ENCODE data around the gene CLSTN1. TPM values are rescaled to one million over a fixed set of nuclear protein-coding genes. Genes with fewer than 3 reads are reported as not detected.

Gene CLSTN1
- total and polyA plus RNA-seq, 2 of the 13 experiments (the other 11 are each of a cell fraction or from before 2014, with no cell fraction given): 19.7 to 29.8 TPM

DNA sequence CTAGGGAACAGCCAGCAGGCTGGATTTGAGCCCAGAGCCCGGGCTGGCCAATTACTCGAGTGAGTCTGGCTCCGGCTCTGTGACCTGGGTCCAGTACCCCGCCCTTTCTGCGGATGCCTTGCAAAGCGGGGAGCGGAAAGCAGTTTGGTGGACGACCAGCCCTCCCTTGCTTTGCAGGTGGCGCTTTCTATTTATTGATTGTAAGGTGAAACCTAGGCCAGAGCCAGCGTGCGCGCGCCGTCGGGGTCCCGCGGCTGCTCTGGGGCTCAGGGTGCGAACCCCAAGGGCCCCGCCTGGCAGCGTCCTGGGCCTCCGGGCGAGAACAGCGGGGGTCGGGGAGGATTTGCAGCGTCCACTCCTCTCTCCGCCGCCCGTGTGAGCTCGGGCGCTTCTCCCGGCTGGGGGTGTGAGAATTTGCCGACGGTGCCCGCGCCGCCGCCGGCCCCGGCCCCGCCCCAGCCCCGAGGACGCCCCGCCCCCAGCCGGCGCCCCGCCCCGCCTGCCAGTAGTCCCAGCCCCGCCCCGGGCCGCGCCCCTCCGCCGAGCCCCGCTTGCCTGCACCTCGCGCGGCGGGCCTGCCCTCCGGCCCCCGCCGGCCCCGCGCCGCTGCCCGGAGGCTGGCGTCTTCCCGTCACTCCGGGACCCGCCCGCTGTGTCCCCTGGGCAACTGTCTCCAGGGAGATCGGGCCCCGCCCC lies 134.6 kb downstream of the CLSTN1 start (continued):
- TF ChIP-seq ZNF329 (CRISPR knock-in tag; IDR thresholded peaks at IDR 0.05; ENCODE audit: low read depth) (no peak), SAP130 (CRISPR knock-in tag; IDR thresholded peaks at IDR 0.05; ENCODE audit: low read depth) (peak; percentile 20; the same call in 1 of the 2 replicates), ZSCAN22 (CRISPR knock-in tag; IDR thresholded peaks at IDR 0.05) (no peak), JARID2 (CRISPR knock-in tag; IDR thresholded peaks at IDR 0.05; ENCODE audit: insufficient replicate concordance) (no peak), ZNF703 (CRISPR knock-in tag; IDR thresholded peaks at IDR 0.05; ENCODE audit: borderline replicate concordance) (no peak), MAZ (IDR thresholded peaks at IDR 0.05; ENCODE audit: borderline replicate concordance, low read depth, low read length) (no peak), MAZ (CRISPR knock-in tag; IDR thresholded peaks at IDR 0.05; ENCODE audit: low read depth) (0 out of 2 replicates have a peak, but pooled peaks have one; percentile 35), CENPX (CRISPR knock-in tag; IDR thresholded peaks at IDR 0.05) (no peak), EED (CRISPR knock-in tag; IDR thresholded peaks at IDR 0.05) (no peak), ZBTB8A (CRISPR knock-in tag; IDR thresholded peaks at IDR 0.05; ENCODE audit: borderline replicate concordance, low read depth) (no peak), ZNF776 (CRISPR knock-in tag; IDR thresholded peaks at IDR 0.05) (no peak; the same call in 1 of the 2 replicates), FOXJ3 (CRISPR knock-in tag; IDR thresholded peaks at IDR 0.05; ENCODE audit: borderline replicate concordance) (no peak), ZKSCAN5 (CRISPR knock-in tag; IDR thresholded peaks at IDR 0.05) (no peak)
- TF ChIP-seq, protein P1, sequence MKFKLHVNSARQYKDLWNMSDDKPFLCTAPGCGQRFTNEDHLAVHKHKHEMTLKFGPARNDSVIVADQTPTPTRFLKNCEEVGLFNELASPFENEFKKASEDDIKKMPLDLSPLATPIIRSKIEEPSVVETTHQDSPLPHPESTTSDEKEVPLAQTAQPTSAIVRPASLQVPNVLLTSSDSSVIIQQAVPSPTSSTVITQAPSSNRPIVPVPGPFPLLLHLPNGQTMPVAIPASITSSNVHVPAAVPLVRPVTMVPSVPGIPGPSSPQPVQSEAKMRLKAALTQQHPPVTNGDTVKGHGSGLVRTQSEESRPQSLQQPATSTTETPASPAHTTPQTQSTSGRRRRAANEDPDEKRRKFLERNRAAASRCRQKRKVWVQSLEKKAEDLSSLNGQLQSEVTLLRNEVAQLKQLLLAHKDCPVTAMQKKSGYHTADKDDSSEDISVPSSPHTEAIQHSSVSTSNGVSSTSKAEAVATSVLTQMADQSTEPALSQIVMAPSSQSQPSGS (CRISPR knock-in tag; IDR thresholded peaks at IDR 0.05): peak; percentile 42; the same call in 1 of the 2 replicates
- TF ChIP-seq, protein P2, sequence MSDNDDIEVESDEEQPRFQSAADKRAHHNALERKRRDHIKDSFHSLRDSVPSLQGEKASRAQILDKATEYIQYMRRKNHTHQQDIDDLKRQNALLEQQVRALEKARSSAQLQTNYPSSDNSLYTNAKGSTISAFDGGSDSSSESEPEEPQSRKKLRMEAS (IDR thresholded peaks at IDR 0.05): peak; percentile 51; the same call in 1 of the 2 replicates
- TF ChIP-seq, protein P3, sequence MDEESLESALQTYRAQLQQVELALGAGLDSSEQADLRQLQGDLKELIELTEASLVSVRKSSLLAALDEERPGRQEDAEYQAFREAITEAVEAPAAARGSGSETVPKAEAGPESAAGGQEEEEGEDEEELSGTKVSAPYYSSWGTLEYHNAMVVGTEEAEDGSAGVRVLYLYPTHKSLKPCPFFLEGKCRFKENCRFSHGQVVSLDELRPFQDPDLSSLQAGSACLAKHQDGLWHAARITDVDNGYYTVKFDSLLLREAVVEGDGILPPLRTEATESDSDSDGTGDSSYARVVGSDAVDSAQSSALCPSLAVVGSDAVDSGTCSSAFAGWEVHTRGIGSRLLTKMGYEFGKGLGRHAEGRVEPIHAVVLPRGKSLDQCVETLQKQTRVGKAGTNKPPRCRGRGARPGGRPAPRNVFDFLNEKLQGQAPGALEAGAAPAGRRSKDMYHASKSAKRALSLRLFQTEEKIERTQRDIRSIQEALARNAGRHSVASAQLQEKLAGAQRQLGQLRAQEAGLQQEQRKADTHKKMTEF (CRISPR knock-in tag; IDR thresholded peaks at IDR 0.05): peak; percentile 23; the same call in 1 of the 2 replicates
- TF ChIP-seq, protein P4, sequence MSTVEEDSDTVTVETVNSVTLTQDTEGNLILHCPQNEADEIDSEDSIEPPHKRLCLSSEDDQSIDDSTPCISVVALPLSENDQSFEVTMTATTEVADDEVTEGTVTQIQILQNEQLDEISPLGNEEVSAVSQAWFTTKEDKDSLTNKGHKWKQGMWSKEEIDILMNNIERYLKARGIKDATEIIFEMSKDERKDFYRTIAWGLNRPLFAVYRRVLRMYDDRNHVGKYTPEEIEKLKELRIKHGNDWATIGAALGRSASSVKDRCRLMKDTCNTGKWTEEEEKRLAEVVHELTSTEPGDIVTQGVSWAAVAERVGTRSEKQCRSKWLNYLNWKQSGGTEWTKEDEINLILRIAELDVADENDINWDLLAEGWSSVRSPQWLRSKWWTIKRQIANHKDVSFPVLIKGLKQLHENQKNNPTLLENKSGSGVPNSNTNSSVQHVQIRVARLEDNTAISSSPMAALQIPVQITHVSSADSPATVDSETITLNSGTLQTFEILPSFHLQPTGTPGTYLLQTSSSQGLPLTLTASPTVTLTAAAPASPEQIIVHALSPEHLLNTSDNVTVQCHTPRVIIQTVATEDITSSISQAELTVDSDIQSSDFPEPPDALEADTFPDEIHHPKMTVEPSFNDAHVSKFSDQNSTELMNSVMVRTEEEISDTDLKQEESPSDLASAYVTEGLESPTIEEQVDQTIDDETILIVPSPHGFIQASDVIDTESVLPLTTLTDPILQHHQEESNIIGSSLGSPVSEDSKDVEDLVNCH (CRISPR knock-in tag; IDR thresholded peaks at IDR 0.05): no peak
- TF ChIP-seq, protein P5, sequence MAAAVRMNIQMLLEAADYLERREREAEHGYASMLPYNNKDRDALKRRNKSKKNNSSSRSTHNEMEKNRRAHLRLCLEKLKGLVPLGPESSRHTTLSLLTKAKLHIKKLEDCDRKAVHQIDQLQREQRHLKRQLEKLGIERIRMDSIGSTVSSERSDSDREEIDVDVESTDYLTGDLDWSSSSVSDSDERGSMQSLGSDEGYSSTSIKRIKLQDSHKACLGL (CRISPR knock-in tag; IDR thresholded peaks at IDR 0.05): peak; percentile 54; the same call in 1 of the 2 replicates
- TF ChIP-seq, protein P6, sequence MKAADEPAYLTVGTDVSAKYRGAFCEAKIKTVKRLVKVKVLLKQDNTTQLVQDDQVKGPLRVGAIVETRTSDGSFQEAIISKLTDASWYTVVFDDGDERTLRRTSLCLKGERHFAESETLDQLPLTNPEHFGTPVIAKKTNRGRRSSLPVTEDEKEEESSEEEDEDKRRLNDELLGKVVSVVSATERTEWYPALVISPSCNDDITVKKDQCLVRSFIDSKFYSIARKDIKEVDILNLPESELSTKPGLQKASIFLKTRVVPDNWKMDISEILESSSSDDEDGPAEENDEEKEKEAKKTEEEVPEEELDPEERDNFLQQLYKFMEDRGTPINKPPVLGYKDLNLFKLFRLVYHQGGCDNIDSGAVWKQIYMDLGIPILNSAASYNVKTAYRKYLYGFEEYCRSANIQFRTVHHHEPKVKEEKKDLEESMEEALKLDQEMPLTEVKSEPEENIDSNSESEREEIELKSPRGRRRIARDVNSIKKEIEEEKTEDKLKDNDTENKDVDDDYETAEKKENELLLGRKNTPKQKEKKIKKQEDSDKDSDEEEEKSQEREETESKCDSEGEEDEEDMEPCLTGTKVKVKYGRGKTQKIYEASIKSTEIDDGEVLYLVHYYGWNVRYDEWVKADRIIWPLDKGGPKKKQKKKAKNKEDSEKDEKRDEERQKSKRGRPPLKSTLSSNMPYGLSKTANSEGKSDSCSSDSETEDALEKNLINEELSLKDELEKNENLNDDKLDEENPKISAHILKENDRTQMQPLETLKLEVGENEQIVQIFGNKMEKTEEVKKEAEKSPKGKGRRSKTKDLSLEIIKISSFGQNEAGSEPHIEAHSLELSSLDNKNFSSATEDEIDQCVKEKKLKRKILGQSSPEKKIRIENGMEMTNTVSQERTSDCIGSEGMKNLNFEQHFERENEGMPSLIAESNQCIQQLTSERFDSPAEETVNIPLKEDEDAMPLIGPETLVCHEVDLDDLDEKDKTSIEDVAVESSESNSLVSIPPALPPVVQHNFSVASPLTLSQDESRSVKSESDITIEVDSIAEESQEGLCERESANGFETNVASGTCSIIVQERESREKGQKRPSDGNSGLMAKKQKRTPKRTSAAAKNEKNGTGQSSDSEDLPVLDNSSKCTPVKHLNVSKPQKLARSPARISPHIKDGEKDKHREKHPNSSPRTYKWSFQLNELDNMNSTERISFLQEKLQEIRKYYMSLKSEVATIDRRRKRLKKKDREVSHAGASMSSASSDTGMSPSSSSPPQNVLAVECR (CRISPR knock-in tag; IDR thresholded peaks at IDR 0.05; ENCODE audit: borderline replicate concordance): peak; percentile 30; the same call in 1 of the 2 replicates

Data from HepG2 (cell line).